ENCODE data around the gene ADRM1.

Gene ADRM1

DNA sequence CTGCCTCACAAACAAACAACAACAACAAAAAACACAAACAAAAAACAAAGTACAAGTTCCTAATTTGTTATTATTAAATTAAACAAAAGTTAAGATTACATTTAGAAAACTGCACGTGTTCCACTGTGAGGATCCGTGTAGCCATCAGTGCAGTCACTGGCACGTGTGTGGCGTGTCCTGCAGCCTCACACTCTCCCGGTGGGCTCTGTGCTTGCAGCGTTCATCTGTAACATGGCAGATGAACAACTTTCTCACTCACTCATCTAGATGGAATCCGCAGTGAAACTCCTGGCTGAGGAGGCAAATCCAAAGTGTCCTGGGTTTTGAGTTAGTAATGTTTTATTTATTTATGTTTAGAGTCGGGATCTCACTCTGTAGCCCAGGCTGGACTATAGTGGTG is 12.9 kb upstream of the ADRM1 start:
- TF ChIP-seq, protein P1, sequence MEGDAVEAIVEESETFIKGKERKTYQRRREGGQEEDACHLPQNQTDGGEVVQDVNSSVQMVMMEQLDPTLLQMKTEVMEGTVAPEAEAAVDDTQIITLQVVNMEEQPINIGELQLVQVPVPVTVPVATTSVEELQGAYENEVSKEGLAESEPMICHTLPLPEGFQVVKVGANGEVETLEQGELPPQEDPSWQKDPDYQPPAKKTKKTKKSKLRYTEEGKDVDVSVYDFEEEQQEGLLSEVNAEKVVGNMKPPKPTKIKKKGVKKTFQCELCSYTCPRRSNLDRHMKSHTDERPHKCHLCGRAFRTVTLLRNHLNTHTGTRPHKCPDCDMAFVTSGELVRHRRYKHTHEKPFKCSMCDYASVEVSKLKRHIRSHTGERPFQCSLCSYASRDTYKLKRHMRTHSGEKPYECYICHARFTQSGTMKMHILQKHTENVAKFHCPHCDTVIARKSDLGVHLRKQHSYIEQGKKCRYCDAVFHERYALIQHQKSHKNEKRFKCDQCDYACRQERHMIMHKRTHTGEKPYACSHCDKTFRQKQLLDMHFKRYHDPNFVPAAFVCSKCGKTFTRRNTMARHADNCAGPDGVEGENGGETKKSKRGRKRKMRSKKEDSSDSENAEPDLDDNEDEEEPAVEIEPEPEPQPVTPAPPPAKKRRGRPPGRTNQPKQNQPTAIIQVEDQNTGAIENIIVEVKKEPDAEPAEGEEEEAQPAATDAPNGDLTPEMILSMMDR (conservative IDR thresholded peaks at IDR 0.05; ENCODE audit: low read depth, low read length): no peak
- no peak for DNase-seq (ENCODE audit: low read depth)
- no peak overlapping the region for H3K4me3 ChIP-seq (ENCODE audit: low read depth, low read length)

DNA sequence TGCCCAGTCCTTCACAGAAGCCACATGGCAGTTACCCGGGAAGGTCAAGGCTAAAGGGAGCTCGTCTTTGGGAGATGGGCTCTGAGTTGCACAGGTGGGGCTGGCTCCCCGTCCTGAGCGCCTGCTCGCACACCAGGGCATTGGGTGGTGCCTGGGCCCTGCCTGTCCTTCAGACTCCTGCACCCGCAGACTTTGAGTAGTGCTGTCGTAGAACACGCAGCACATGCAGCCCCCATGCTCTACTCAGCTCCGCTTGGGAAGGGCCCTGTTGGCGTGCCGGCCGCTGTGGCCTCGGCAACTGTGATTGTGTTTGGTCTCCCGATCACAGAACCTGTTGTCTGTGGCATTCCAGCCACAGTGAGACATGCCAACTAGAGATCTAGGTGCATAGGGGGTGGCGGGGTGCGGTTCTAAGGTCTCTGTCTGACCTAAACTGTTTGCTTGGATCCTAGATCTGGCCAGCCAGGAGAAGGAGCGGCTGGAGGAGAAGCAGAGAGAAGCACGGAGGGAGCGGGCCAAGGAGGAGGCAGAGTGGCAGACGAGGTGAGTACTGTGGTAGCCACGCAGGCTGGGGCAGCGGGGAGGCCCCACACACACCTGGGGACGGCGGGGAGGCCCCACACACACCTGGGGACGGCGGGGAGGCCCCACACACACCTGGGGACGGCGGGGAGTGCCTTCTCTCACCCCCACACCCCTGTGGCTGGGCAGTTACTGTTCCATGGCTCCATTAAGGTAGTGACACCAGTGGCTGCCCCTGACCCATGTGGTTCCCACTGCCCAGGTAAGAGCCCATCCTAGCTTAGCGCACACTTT is 11.3 kb upstream of the ADRM1 start:
- TF ChIP-seq, protein P1 (conservative IDR thresholded peaks at IDR 0.05; ENCODE audit: low read depth, low read length): no peak
- H3K4me3 ChIP-seq (ENCODE audit: low read depth, low read length): no peak overlapping the region
- no peak for DNase-seq (ENCODE audit: low read depth)

DNA sequence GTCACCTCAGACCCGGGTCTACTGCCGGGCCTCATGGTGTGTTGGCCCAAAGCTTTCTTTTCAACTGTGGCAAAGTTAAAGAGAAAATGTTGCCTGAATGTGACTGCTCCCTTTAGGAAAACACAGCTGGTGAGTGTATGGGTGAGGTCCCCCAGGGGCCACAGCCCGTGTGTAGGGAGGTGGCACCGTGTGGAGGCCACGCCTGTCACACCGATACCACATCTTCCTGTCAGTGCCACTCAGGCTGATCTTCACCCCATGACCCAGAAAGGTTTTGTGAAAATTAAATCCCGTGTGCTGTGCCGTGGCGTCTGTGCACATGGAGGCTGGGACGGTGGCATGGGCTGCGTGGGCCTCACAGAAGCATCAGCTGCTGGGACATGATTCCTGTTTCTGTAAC is 10.7 kb upstream of the ADRM1 start:
- TF ChIP-seq, protein P1 (conservative IDR thresholded peaks at IDR 0.05; ENCODE audit: low read depth, low read length): no peak
- DNase-seq (ENCODE audit: low read depth): no peak
- no peak overlapping the region for H3K4me3 ChIP-seq (ENCODE audit: low read depth, low read length)

DNA sequence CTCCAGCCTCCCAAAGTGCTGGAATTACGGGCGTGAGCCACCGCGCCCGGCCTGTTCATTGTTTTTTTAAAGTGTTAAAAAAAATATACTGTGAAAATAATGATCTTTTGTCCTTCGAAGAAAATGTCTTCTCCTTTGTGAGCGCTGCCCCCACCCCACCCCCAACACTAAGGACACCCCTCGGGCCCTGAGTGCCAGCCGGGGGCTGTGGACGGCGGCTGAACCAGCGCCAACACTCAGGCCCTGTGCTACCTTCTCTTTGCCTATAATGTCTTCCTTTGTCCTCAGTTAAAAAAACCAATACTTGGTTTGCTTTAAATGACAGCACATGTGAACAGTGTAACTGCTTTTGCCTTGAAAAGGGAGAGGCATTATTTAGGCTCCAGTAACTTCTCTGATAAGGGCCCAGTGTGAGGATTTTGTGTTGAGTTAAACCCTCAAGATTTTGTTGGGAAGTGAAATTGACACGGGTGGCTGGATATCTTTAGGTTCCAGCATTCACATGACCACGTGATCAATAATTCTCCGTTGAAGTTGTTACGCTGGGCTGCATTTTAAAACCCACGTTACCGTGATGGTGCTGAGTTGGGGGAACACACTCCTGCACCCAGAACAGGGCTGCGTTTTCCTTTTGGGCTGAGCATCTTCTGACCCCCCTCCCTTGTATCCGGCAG is 9.5 kb upstream of the ADRM1 start:
- TF ChIP-seq, protein P1 (conservative IDR thresholded peaks at IDR 0.05; ENCODE audit: low read depth, low read length): no peak
- no peak for DNase-seq (ENCODE audit: low read depth)
- H3K4me3 ChIP-seq (ENCODE audit: low read depth, low read length): no peak overlapping the region

DNA sequence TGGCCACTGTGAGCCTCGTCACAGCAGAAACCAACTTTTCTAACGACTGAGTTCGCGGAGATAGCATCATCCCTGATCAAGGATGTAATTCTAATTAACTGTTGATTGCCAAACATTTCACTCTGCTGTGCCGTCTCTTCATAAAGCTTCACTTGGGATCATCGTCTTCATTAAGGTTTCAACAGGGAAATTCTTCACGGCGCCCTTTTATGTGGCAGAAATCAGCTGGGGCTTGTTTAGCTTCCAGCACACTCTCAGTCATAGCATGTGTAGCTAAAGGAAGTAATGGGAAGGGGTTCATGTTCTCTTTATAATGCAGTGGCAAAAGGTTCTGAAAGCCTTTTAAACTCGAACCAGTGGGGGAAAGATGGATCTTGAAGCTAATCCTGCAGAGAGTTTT is 8.9 kb upstream of the ADRM1 start:
- no peak overlapping the region for H3K4me3 ChIP-seq (ENCODE audit: low read depth, low read length)
- TF ChIP-seq, protein P1 (conservative IDR thresholded peaks at IDR 0.05; ENCODE audit: low read depth, low read length): no peak
- no peak for DNase-seq (ENCODE audit: low read depth)

DNA sequence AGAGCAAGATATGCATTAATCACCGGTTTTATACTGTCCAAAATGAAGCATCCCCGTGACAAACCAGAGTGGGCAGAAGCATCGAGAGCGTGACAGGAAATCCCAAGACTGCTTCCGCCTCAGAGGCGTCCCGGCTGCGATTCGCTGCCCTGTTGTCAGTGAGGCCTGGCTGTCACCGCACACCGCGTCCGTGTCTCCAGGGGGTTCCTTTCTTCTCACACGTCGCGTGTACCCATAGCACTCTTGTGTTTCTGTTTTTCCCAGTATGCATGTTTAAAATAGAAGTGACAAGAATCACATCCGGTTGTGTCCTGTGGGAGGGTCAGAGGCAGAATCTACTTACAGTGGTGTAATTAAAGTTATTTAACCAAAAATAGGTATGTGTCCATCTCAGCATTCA is 8.3 kb upstream of the ADRM1 start:
- TF ChIP-seq, protein P1 (conservative IDR thresholded peaks at IDR 0.05; ENCODE audit: low read depth, low read length): no peak
- DNase-seq (ENCODE audit: low read depth): no peak
- H3K4me3 ChIP-seq (ENCODE audit: low read depth, low read length): no peak overlapping the region
